MM.1S (cell line): ENCODE data around the gene NTM.

Experiments
- DNase-seq: peaks from one replicate; pipeline ENCODE4 v3.0.0-alpha.2; 2015
- H2AFZ ChIP-seq: fragments of 300-600 bp; sonication (generic); 2 replicates; pipeline ENCODE4 v1.6.0; 2016; ENCODE audit warnings: antibody characterized with exemption, low read length
- H3F3A ChIP-seq: fragments of 300-600 bp; sonication (generic); 2 replicates; pipeline ENCODE4 v1.6.1; 2016; ENCODE audit warnings: mild to moderate bottlenecking, antibody characterized with exemption, low read length, moderate library complexity, mixed read lengths; ENCODE audit not compliant: insufficient read depth
- H3K27ac ChIP-seq: fragments of 300-600 bp; sonication (generic); 2 replicates; pipeline ENCODE4 v1.5.1; 2016; ENCODE audit warnings: mild to moderate bottlenecking, low read length
- H3K27me3 ChIP-seq: fragments of 300-600 bp; sonication (generic); replicated peaks from 2 replicates; pipeline ENCODE4 v1.6.0; 2016; ENCODE audit warnings: low read length; ENCODE audit not compliant: insufficient read depth
- H3K36me3 ChIP-seq: fragments of 300-600 bp; sonication (generic); replicated peaks from 2 replicates; pipeline ENCODE4 v1.6.1; 2016; ENCODE audit warnings: mild to moderate bottlenecking, low read length, mixed read lengths; ENCODE audit not compliant: insufficient read depth
- H3K4me1 ChIP-seq: fragments of 300-600 bp; sonication (generic); 2 replicates; pipeline ENCODE4 v1.6.1; 2016; ENCODE audit warnings: low read length, mixed read lengths
- H3K4me2 ChIP-seq: fragments of 300-600 bp; sonication (generic); 2 replicates; pipeline ENCODE4 v1.6.0; 2016; ENCODE audit warnings: low read depth, low read length
- H3K4me3 ChIP-seq: fragments of 300-600 bp; sonication (generic); 2 replicates; pipeline ENCODE4 v1.5.1; 2016; ENCODE audit warnings: low read length, mixed read lengths
- H3K79me2 ChIP-seq: fragments of 300-600 bp; sonication (generic); 2 replicates; pipeline ENCODE4 v1.6.1; 2016; ENCODE audit warnings: mixed run types, low read length, mixed read lengths
- H3K9ac ChIP-seq: fragments of 300-600 bp; sonication (generic); 2 replicates; pipeline ENCODE4 v1.6.1; 2016; ENCODE audit warnings: low read length, mixed read lengths
- H3K9me2 ChIP-seq: fragments of 300-600 bp; sonication (generic); replicated peaks from 2 replicates; pipeline ENCODE4 v1.6.1; 2016; ENCODE audit warnings: mild to moderate bottlenecking, low read length, mixed read lengths; ENCODE audit not compliant: insufficient read depth
- H3K9me3 ChIP-seq: fragments of 300-600 bp; sonication (generic); replicated peaks from 2 replicates; pipeline ENCODE4 v1.6.1; 2016; ENCODE audit warnings: mild to moderate bottlenecking, low read length, mixed read lengths; ENCODE audit not compliant: insufficient read depth
- H4K20me1 ChIP-seq: fragments of 300-600 bp; sonication (generic); 2 replicates; pipeline ENCODE4 v1.6.1; 2016; ENCODE audit warnings: mild to moderate bottlenecking, low read length, moderate library complexity, mixed read lengths; ENCODE audit not compliant: insufficient read depth
- EZH2 ChIP-seq: fragments of 300-600 bp; sonication (generic); optimal IDR thresholded peaks from 2 replicates; pipeline ENCODE3; 2017; ENCODE audit warnings: low read depth, mild to moderate bottlenecking, antibody characterized with exemption, low read length, mixed read lengths
- EZH2phosphoT487 ChIP-seq: fragments of 300-600 bp; sonication (generic); IDR thresholded peaks from 2 replicates; pipeline ENCODE4 v1.6.1; 2018; ENCODE audit warnings: antibody characterized with exemption, low read length
- TF ChIP-seq, protein P1 (sequence below): fragments of 300-600 bp; sonication (generic); IDR thresholded peaks from 2 replicates; pipeline ENCODE4 v1.5.1; 2016; ENCODE audit warnings: antibody characterized with exemption, low read length, mixed read lengths

Gene NTM

DNA sequence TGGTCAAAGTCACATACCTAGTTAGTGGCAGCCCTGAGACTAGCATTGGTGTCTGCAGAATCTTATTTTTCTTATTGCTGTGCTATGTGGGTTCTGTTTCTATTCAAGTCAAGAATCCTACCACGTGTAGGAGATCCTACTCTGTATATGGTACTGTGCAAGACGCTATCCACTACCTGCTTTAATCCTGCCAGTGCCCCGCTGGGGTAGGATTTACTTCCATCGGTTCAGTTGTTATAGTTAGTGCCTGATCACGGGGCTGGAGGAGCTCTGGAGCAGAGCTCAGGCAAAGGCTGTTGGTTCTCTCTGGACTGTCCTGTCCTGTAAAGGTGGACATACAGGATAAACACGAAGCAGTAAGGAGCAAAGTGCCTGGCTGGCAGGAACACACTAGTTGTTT is 167.9 kb downstream of the NTM start:
- no peak overlapping the region for H3K9ac ChIP-seq
- no peaks in the 10 kb centered on the region for H3K27me3 ChIP-seq
- no peaks in the 10 kb centered on the region for H3K4me1 ChIP-seq
- H2AFZ ChIP-seq, result no peak overlapping the region
- H3K9me3 ChIP-seq, result no peaks in the 10 kb centered on the region
- no peaks in the 10 kb centered on the region for H3K79me2 ChIP-seq
- H3F3A ChIP-seq, result no peaks in the 10 kb centered on the region
- no peaks in the 10 kb centered on the region for H4K20me1 ChIP-seq
- H3K27ac ChIP-seq, result no peak overlapping the region
- DNase-seq, result no peak
- no peaks in the 10 kb centered on the region for H3K36me3 ChIP-seq
- no peak overlapping the region for H3K4me2 ChIP-seq
- TF ChIP-seq, protein P1, sequence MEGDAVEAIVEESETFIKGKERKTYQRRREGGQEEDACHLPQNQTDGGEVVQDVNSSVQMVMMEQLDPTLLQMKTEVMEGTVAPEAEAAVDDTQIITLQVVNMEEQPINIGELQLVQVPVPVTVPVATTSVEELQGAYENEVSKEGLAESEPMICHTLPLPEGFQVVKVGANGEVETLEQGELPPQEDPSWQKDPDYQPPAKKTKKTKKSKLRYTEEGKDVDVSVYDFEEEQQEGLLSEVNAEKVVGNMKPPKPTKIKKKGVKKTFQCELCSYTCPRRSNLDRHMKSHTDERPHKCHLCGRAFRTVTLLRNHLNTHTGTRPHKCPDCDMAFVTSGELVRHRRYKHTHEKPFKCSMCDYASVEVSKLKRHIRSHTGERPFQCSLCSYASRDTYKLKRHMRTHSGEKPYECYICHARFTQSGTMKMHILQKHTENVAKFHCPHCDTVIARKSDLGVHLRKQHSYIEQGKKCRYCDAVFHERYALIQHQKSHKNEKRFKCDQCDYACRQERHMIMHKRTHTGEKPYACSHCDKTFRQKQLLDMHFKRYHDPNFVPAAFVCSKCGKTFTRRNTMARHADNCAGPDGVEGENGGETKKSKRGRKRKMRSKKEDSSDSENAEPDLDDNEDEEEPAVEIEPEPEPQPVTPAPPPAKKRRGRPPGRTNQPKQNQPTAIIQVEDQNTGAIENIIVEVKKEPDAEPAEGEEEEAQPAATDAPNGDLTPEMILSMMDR, result no peak
- TF ChIP-seq EZH2phosphoT487 (no peak), EZH2 (no peak)
- no peaks in the 10 kb centered on the region for H3K9me2 ChIP-seq
- H3K4me3 ChIP-seq, result no peak overlapping the region

DNA sequence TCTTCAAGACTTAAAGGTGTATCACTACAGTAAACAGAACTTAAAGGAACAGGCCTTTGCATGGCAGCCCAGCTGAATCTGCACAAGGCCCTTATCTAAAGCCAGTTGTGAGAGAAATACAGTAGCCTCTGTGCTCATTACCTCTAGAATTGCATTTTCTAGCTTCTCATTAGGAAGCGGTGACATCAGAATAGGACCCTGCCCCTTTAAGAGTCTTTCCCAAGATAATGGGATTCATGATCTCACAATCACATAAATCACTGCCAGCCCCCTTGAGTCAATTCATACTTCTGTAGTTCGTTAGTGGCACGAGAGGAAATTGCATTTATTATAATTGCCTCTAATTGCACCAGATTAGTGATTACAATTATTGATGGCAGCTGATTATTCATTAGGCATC is 170.3 kb downstream of the NTM start:
- TF ChIP-seq EZH2phosphoT487, result no peak
- TF ChIP-seq, protein P1, result no peak
- TF ChIP-seq EZH2, result no peak
- Histone ChIP-seq H3K36me3 (no peaks in the 10 kb centered on the region), H3K4me2 (no peak overlapping the region), H3K27me3 (no peaks in the 10 kb centered on the region), H3K4me3 (no peak overlapping the region), H3K9me2 (no peaks in the 10 kb centered on the region), H2AFZ (no peak overlapping the region), H3K79me2 (no peaks in the 10 kb centered on the region), H3F3A (no peaks in the 10 kb centered on the region), H3K9me3 (no peaks in the 10 kb centered on the region), H3K4me1 (no peaks in the 10 kb centered on the region), H4K20me1 (no peaks in the 10 kb centered on the region), H3K9ac (no peak overlapping the region), H3K27ac (no peak overlapping the region)
- DNase-seq, result no peak

DNA sequence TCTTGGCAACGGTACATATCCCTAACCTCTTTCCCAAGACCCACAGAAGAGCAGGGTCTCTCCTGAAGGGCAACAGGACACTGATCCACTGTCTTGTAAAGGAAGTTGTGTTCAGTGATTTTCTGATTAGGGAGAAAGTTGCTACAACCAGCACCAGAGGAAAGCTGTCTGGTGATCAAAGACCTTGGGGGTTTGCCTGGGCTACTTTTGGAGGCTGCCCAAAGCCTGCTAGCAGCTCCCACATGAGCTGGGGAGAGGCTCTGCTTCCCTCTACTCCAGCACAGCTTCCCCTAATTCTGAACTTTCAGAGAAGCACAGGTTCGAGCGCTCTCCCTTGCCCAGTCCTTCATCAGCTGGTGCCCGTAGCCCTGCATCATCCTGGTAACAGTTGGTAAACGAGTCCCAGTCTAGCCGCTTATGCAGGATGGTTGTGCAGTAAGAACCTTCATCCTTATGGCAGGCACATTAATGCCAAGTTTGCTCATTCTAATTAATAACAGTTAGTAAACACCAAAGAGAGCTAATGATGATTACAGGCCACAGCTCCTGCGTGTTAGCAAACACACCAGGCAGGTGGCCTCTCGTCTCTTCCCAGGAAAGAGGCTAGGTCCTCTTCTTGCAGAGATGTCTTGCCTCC is 173.1 kb downstream of the NTM start:
- Histone ChIP-seq H3K27me3 (no peaks in the 10 kb centered on the region), H3K4me1 (no peaks in the 10 kb centered on the region), H3F3A (no peaks in the 10 kb centered on the region), H3K4me2 (no peak overlapping the region), H2AFZ (no peak overlapping the region), H3K79me2 (no peaks in the 10 kb centered on the region), H3K27ac (no peak overlapping the region), H4K20me1 (no peaks in the 10 kb centered on the region), H3K36me3 (no peaks in the 10 kb centered on the region), H3K9me2 (no peaks in the 10 kb centered on the region), H3K9me3 (no peaks in the 10 kb centered on the region), H3K9ac (no peak overlapping the region), H3K4me3 (no peak overlapping the region)
- TF ChIP-seq, protein P1, result no peak
- TF ChIP-seq EZH2phosphoT487 (no peak), EZH2 (no peak)
- no peak for DNase-seq
